Choroid plexus epithelial cell (primary cell): ENCODE measurements around the gene HAO2.

Source experiments
- DNase-seq: peaks from one replicate; pipeline ENCODE4 v3.0.0-alpha.2; 2010; ENCODE audit warnings: low read depth
- H3K4me3 ChIP-seq: 2 replicates; pipeline ENCODE4 v1.5.1; 2011; ENCODE audit warnings: low read depth, mild to moderate bottlenecking, control low read depth, low read length, moderate library complexity
- TF ChIP-seq, protein P1 (sequence below): conservative IDR thresholded peaks from 2 replicates; pipeline ENCODE4 v1.5.1; 2011; ENCODE audit warnings: low read depth, mild to moderate bottlenecking, control low read depth, inconsistent platforms, low read length, moderate library complexity

The HAO2 gene

DNA sequence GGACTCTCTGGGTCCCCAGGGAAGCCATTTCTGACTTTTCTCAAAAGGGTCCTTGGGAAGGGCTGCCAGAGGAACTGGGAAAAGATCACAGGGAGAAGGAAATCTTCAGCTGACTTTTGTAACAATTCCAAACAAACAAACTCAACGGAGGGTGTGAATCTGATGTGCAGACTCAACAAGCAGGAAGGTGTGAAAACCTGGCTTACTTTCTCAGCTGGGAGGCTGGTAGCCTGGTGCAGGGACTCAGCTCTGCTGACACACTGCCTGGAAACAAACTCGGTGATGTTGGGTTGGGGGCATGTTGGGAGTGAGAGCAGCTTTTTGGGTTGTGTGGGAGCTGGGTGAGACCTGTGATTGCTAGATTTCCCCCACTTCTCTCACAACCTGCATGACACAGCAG is 36.2 kb downstream of the HAO2 start:
- no peak for DNase-seq
- TF ChIP-seq, protein P1, sequence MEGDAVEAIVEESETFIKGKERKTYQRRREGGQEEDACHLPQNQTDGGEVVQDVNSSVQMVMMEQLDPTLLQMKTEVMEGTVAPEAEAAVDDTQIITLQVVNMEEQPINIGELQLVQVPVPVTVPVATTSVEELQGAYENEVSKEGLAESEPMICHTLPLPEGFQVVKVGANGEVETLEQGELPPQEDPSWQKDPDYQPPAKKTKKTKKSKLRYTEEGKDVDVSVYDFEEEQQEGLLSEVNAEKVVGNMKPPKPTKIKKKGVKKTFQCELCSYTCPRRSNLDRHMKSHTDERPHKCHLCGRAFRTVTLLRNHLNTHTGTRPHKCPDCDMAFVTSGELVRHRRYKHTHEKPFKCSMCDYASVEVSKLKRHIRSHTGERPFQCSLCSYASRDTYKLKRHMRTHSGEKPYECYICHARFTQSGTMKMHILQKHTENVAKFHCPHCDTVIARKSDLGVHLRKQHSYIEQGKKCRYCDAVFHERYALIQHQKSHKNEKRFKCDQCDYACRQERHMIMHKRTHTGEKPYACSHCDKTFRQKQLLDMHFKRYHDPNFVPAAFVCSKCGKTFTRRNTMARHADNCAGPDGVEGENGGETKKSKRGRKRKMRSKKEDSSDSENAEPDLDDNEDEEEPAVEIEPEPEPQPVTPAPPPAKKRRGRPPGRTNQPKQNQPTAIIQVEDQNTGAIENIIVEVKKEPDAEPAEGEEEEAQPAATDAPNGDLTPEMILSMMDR = no peak
- H3K4me3 ChIP-seq = no peak overlapping the region

DNA sequence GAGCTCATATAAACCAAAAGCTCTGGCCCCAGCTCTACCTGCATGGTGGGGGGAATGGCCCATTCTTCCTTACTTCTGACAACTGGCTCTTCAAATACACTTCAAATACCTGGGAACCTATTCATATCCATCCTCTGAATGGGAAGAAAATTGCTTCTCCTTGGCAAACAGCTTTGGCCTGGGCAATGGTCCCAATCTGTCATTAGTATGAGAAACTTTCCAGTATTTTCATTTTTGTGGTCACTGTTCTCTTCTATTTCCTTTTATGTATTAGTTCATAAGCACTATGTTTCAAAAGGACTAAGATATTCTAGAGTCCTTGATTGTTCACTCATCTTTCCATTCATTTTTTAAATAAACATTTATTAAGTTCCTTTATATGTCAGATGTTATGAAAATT is 41.1 kb downstream of the HAO2 start:
- peak; percentile 26 for DNase-seq
- no peak overlapping the region for H3K4me3 ChIP-seq
- TF ChIP-seq, protein P1 = no peak

DNA sequence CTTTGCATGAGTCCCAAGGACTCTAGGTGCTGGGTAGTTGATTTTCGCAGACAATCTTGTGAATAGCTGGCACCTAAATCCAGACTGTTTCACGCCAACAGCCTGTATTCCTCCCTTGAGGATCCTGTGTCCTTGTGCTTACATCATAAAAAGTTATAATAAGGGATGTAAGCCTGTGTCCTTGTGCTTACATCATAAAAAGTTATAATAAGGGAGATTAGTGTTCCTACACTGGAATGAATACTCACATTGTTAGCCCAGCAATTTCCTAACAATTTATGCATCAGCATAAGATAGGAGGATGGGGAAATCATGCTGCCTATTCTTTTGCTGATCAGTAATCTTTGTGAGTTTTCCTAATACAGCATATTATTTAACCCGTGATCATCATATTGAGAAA is 42.4 kb downstream of the HAO2 start:
- no peak overlapping the region for H3K4me3 ChIP-seq
- no peak for DNase-seq
- TF ChIP-seq, protein P1 = no peak

DNA sequence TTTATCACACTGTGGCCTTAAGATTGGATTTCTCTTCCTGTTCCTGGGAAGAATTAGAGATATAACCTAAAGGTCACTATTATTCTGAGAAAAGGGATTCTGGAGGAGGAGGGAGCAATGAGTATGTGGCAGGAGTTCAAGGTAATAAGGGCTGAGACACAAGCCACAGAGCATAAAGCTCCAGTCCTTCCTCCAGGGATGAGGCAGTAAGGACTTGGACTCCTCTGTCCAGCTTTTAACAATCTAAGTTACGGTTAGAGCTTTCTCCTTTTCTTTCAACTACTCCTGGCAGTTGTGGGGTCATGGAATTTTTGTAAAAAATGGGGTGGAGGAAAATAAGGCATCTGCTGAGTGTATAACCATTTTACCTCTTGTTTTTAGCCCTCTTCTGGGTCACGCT is 46.4 kb downstream of the HAO2 start, which contains the start of gene HSD3B2:
HSD3B2 (plus strand) TSS at position 201 of the 400 bp plus-strand sequence. CDS start 270 bp downstream, outside the sequence.
- TF ChIP-seq, protein P1 = no peak
- DNase-seq = no peak

DNA sequence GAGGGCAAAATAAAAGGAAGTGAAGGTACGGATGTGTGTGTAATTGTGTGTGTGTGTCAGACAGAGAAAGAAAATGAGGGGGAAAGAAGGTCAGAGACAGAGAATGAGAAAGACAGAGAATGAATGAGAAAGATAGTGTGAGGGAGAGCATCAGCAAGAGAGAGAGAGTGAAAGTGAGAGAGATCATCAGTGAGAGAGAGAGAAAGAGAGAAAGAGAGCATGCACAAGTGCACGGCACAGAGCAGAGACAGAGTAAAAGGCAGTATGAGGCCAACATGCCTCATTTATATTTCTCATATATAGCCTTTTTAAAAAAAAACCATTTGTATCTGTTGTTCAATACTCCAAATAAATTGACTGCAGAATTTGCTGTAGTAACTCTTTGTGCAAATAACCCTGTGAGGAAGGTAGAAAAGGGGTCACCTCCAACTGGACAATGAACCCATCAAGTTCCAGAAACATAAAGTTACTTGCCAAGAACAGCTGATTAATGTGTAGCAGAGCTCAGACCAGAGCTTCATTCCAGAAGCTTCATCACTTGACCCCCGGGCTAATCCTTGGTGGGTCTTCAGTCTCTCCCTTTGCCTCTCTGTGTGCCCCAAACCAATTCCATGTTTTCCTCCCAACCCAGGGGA is 47.5 kb downstream of the HAO2 start:
- H3K4me3 ChIP-seq = no peak overlapping the region
- TF ChIP-seq, protein P1 = no peak
- no peak for DNase-seq

More for the DNA sequence above, 46.4 kb downstream of the HAO2 start, which contains the start of gene HSD3B2:
- no peak within 1 kb of the TSS for H3K4me3 ChIP-seq

DNA sequence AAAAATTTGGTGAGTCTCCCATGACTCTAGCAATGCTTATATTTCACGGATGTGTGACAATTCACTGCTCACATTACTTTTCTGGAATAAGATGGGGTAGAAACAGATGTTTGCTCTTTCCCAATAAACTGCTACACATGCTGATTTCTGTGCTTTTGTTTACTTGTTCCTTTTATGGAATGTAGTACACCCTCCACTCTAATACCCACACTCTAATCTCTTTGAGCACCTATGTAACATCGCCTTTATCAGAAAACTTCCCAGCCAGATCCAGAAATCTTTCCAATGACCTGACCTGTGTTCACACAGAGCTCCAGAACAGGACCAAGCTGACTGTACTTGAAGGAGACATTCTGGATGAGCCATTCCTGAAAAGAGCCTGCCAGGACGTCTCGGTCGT is 50.5 kb downstream of the HAO2 start:
- TF ChIP-seq, protein P1 = no peak
- DNase-seq = no peak
- no peak overlapping the region for H3K4me3 ChIP-seq

DNA sequence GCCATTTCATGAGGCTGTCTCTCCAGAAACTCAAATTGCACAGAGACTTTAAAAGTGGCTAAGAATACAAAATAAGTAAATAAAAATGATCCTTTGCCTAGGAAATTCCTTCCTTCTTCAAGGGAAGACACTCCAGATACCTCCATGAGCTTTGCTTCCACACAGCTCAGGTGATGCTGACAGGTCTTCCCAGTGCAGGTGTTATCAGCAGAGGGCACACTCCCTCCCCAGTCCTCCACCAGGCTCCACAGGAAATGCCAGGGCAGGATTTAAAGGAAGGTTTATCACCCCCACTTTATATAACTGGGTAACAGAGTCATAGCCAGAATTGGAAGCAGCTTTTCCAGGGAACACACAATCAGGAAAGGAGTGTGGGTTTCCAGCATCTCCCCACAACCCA is 52.1 kb downstream of the HAO2 start:
- no peak overlapping the region for H3K4me3 ChIP-seq
- TF ChIP-seq, protein P1 = no peak
- no peak for DNase-seq
